SK-N-MC (cell line): ENCODE data around the gene SLC35A3.

ENCODE experiments used
- EZH2 ChIP-seq: fragments of 200-600 bp; sonication (generic); IDR thresholded peaks from one replicate; pipeline ENCODE4 v1.6.1; 2017; ENCODE audit warnings: antibody characterized with exemption
- POLR2AphosphoS5 ChIP-seq: IDR thresholded peaks from 2 replicates; pipeline ENCODE4 v1.6.1; 2012; ENCODE audit warnings: mild to moderate bottlenecking, low read depth, low read length, borderline replicate concordance

GRCh38 chr1:100010804-100011203 is 41.0 kb downstream of the SLC35A3 start:
- TF ChIP-seq POLR2AphosphoS5 (no peak), EZH2 (no peak)
